Osteoblast (primary cell): ENCODE data around the gene TRERF1. TPM values are rescaled to one million over a fixed set of nuclear protein-coding genes. Genes with fewer than 3 reads are reported as not detected.

Experiments
- DNase-seq: peaks from one replicate; pipeline ENCODE4 v3.0.0; 2011; ENCODE audit warnings: low spot score, mixed read lengths; ENCODE audit not compliant: insufficient read length; ENCODE audit errors: missing footprints
- H2AFZ ChIP-seq: 2 replicates; pipeline ENCODE4 v1.6.0; 2011; ENCODE audit warnings: mild to moderate bottlenecking, low read length
- H3K27ac ChIP-seq: 2 replicates; pipeline ENCODE4 v1.5.1; 2011; ENCODE audit warnings: mild to moderate bottlenecking, low read depth, low read length, moderate library complexity
- H3K27me3 ChIP-seq: 2 replicates; pipeline ENCODE4 v1.6.0; 2012; ENCODE audit warnings: mild to moderate bottlenecking, control low read depth, inconsistent platforms, low read length, moderate library complexity; ENCODE audit not compliant: insufficient read depth
- H3K36me3 ChIP-seq: 2 replicates; pipeline ENCODE4 v1.5.1; 2011; ENCODE audit warnings: mild to moderate bottlenecking, low read length, control low read depth, moderate library complexity; ENCODE audit not compliant: insufficient read depth
- H3K4me1 ChIP-seq: 2 replicates; pipeline ENCODE4 v1.5.1; 2011; ENCODE audit warnings: mild to moderate bottlenecking, low read length, control low read depth, moderate library complexity; ENCODE audit not compliant: insufficient read depth
- H3K4me2 ChIP-seq: 2 replicates; pipeline ENCODE4 v1.6.0; 2011; ENCODE audit warnings: mild to moderate bottlenecking, low read length; ENCODE audit not compliant: insufficient read depth
- H3K4me3 ChIP-seq: fragments of 200-600 bp; sonication (generic); 3 replicates; pipeline ENCODE4 v1.5.1; 2012; ENCODE audit warnings: mild to moderate bottlenecking, low read length, inconsistent platforms; ENCODE audit not compliant: insufficient read depth
- H3K79me2 ChIP-seq: 2 replicates; pipeline ENCODE4 v1.6.0; 2012; ENCODE audit warnings: mild to moderate bottlenecking, low read length, control low read depth, inconsistent platforms; ENCODE audit not compliant: insufficient read depth
- H3K9me3 ChIP-seq: 2 replicates; pipeline ENCODE4 v1.5.1; 2011; ENCODE audit warnings: low read depth, low read length, control low read depth
- H4K20me1 ChIP-seq: 2 replicates; pipeline ENCODE4 v1.6.0; 2012; ENCODE audit warnings: mild to moderate bottlenecking, low read length, control low read depth; ENCODE audit not compliant: insufficient read depth
- total RNA-seq: library from RNA; depleted of rRNA; stranded (reverse); fragments of >200 nt; gene quantifications from 2 replicates; pipeline ENCODE4 v1.2.3, GENCODE V29; 2012
- TF ChIP-seq, protein P1 (sequence below): IDR thresholded peaks from 2 replicates; pipeline ENCODE4 v1.5.1; 2011; ENCODE audit warnings: mild to moderate bottlenecking, low read depth, low read length, moderate library complexity; ENCODE audit errors: extremely low read depth

Gene TRERF1
- total RNA-seq, 1 donor, result 4.7 TPM

- H4K20me1 ChIP-seq, result no peaks in the 10 kb centered on the region
- H3K4me3 ChIP-seq, result no peak overlapping the region
- peaks cover 28% of the 10 kb centered on the region for H3K4me1 ChIP-seq
- peak; percentile 49 for DNase-seq
- H3K4me2 ChIP-seq, result no peak overlapping the region
- H3K36me3 ChIP-seq, result peaks cover 35% of the 10 kb centered on the region
- TF ChIP-seq, protein P1, sequence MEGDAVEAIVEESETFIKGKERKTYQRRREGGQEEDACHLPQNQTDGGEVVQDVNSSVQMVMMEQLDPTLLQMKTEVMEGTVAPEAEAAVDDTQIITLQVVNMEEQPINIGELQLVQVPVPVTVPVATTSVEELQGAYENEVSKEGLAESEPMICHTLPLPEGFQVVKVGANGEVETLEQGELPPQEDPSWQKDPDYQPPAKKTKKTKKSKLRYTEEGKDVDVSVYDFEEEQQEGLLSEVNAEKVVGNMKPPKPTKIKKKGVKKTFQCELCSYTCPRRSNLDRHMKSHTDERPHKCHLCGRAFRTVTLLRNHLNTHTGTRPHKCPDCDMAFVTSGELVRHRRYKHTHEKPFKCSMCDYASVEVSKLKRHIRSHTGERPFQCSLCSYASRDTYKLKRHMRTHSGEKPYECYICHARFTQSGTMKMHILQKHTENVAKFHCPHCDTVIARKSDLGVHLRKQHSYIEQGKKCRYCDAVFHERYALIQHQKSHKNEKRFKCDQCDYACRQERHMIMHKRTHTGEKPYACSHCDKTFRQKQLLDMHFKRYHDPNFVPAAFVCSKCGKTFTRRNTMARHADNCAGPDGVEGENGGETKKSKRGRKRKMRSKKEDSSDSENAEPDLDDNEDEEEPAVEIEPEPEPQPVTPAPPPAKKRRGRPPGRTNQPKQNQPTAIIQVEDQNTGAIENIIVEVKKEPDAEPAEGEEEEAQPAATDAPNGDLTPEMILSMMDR, result no peak
- H3K79me2 ChIP-seq, result no peaks in the 10 kb centered on the region
- H3K27ac ChIP-seq, result no peak overlapping the region
- no peaks in the 10 kb centered on the region for H3K27me3 ChIP-seq
- H3K9me3 ChIP-seq, result no peaks in the 10 kb centered on the region
- no peak overlapping the region for H2AFZ ChIP-seq
Measured at GRCh38 chr6:42257063-42257462, 194.7 kb downstream of the TRERF1 start.

- Histone ChIP-seq H3K36me3 (peaks cover 38% of the 10 kb centered on the region), H3K79me2 (no peaks in the 10 kb centered on the region), H3K27me3 (no peaks in the 10 kb centered on the region), H3K27ac (no peak overlapping the region), H3K4me1 (peaks cover 24% of the 10 kb centered on the region), H2AFZ (no peak overlapping the region), H3K4me2 (no peak overlapping the region), H3K9me3 (no peaks in the 10 kb centered on the region), H3K4me3 (no peak overlapping the region), H4K20me1 (no peaks in the 10 kb centered on the region)
- TF ChIP-seq, protein P1, result no peak
- peak; percentile 39 for DNase-seq
Measured at GRCh38 chr6:42255050-42255449, 196.7 kb downstream of the TRERF1 start.

GRCh38 chr6:42254505-42254904, 197.2 kb downstream of the TRERF1 start:
- no peak overlapping the region for H3K27ac ChIP-seq

GRCh38 chr6:42251911-42252637, 199.7 kb downstream of the TRERF1 start:
- no peak overlapping the region for H2AFZ ChIP-seq
- H3K4me3 ChIP-seq, result no peak overlapping the region
- H3K27ac ChIP-seq, result peak overlapping the region; percentile 26
- H3K36me3 ChIP-seq, result peaks cover 32% of the 10 kb centered on the region
- DNase-seq, result peak; percentile 85
- H3K79me2 ChIP-seq, result no peaks in the 10 kb centered on the region
- no peak overlapping the region for H3K4me2 ChIP-seq
- no peaks in the 10 kb centered on the region for H3K27me3 ChIP-seq
- no peaks in the 10 kb centered on the region for H4K20me1 ChIP-seq
- TF ChIP-seq, protein P1, result no peak
- no peaks in the 10 kb centered on the region for H3K9me3 ChIP-seq
- H3K4me1 ChIP-seq, result peaks cover 20% of the 10 kb centered on the region

More at GRCh38 chr6:42254505-42254904, 197.2 kb downstream of the TRERF1 start:
- no peaks in the 10 kb centered on the region for H3K9me3 ChIP-seq
- H3K36me3 ChIP-seq, result peaks cover 42% of the 10 kb centered on the region
- TF ChIP-seq, protein P1, result no peak
- H4K20me1 ChIP-seq, result no peaks in the 10 kb centered on the region
- DNase-seq, result peak; percentile 21
- H2AFZ ChIP-seq, result no peak overlapping the region
- H3K4me2 ChIP-seq, result no peak overlapping the region
- H3K4me3 ChIP-seq, result no peak overlapping the region
- H3K27me3 ChIP-seq, result no peaks in the 10 kb centered on the region
- H3K4me1 ChIP-seq, result peaks cover 20% of the 10 kb centered on the region
- no peaks in the 10 kb centered on the region for H3K79me2 ChIP-seq
